HG03135 (cell line): ENCODE results near the gene SYTL3.
A peak's percentile ranks its signal among the peaks of the same experiment; 100 is the strongest.
"Not testable (repeated sequence)": the region's sequence is repeated elsewhere in the genome, so short reads cannot be mapped to it uniquely, and the experiment has no call there.

Experiments used
- ATAC-seq: cut with Tn5 transposase; IDR thresholded peaks from one replicate; pipeline ENCODE4 v1.9.1; 2021; ENCODE audit warnings: mild to moderate bottlenecking, moderate library complexity; ENCODE audit not compliant: unreplicated experiment

SYTL3 gene

DNA sequence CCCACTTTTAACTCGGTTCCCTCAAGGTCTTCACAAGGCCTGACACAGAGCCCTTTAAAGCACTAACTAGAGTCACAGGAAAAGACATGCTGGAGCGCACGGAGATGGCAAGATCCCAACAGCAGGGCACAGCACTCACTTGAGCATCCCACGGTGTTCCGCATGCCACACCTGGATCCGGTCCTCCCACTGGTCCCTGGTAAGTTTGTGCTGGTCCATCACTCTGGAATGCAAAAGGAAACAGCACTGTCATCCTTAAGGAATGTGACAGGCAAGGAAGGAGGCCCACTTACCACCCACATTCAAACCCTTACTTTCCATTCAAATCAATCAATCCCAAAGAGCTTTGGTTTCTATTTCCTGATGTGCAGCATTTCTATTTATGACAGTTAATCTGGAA is 134.7 kb downstream of the SYTL3 start:
- ATAC-seq, result no peak

DNA sequence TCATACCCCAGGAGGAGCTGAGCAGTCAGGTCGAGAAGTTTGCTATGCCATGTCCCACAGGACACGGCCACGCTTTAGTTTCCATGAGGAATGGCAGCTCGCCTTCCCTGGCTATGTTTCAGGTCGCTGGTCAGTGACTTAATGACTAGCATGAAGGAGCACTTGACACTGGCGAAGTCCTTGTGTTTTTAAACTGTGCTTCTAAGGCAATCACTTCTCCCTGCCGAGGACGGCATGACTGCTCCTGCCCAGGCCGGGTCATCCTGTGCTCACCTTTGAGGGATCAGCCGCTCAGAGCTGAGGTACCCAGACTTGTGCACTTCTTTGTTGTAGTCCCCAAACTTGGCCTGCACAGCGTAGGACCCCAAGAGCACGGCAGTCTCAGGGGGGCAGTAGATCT is 135.2 kb downstream of the SYTL3 start:
- no peak for ATAC-seq

DNA sequence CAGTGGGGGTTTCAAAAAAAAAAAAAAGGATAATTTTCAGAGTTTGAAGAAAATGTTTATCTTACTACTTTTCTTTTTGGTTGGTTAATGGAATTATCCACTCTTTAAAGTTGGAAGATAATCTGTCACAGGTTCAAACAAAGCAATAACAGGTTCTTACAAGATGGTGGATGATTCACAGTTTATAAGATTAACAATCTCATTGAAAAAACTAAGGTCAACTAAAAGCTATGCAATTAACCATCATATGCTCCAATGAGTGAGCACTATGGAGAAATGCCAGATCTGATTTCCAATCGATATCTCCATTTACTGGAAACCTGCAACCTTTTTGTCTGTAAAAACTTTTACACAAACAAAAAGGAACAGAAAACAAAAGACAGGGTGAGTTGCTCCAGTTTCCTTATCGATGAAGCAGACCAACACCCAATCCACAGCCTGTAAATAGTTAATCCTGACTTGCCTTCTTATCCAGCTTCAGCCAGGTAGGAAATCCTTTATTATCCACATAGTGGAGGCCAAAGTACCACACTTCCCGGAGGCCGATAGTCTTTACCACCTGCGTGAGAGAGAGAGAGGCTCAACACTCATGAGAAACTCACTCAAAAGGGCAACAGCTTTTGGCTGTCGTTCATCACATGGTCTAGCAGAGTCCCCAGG is 136.9 kb downstream of the SYTL3 start:
- ATAC-seq, result no peak

DNA sequence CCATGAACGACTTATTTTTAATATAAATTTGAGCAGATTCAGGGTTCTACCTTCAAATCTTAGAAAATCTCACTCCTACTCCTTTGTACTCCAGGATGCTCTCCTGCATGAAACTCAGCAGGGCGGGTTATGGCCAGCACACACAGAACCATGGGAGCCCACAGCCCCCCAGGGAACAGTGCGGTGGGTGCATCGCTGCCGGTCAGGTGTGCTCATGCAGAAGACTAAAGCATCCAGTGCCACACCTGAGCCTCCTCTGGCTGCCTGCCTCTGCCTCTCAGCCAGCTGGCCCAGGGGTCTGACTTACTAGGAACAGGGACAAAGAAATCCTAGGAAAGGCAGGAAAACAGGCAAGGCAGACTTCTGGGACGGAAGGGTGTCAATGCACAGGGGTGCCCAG is 137.5 kb downstream of the SYTL3 start:
- ATAC-seq, result no peak

DNA sequence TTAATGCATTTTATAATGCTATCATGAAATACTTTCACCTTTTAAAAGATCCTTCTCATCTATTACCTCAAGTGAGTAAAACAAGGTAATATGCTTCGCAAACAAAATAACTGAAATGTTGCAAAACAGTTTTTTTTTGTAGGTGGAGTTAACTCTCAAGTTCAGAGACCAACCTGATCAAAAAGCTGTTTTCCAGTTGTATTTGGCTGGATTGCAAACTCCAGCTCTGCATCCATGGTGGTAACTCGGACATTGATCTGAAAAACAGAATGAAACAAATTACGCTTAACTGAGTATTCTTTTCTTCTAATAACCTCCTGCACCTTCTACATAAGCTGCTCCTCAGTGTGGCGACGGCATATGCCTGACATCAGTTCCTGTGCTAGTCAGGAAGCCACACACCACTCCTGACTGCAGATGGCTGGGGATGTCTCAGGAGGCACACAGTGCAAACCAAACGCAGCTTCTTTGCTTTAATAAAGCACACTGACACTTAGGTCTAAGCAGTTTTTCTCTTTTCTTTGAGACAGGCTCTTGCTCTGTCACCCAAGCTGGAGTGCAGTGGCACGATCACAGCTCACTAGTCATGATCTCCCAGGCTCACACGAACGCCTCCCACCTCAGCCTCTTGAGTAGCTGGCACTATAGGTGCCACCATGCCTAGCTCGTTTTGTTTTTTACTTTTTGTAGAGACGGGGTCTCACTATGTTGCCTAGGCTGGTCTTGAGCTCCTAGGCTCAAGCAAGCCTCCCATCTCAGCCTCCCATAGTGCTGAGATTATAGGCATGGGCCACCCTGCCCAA is 139.5 kb downstream of the SYTL3 start:
- ATAC-seq, result no peak

DNA sequence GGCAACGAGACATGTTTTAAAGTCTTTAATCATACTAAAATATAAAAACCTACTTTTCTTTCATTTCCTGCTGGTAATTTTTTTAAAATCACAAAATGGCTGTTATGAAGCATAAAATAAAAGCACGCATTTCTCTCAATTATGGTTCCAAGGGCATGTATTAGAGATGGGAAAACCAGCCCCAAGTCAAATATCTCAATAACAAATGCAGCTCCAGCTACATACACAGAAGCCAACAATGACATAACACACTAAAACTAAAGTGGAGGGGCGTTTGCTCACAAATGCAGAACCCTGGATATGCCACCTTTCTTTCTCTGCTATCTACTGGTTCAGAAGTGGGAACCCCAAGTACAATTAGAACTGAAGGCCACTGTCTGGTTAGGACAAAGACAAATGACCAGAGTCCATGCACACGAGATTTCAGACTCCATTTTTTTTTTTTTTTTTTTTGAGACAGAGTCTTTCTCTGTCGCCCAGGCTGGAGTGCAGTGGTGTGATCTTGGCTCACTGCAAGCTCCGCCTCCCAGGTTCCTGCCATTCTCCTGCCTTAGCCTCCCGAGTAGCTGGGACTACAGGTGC is 141.5 kb downstream of the SYTL3 start:
- ATAC-seq, result no peak

DNA sequence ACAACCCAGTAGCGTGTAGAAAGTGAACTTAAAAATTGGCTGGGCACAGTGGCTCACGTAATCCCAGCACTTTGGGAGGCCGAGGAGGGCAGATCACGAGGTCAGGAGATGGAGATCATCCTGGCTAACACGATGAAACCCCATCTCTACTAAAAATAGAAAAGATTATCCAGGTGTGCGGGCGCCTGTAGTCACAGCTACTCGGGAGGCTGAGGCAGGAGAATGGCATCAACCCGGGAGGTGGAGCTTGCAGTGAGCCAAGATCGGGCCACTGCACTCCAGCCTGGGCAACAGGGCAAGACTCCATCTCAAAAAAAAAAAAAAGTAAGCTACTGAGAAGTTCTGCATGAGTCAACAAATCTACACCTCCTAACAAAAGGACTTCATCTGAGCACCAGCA is 142.7 kb downstream of the SYTL3 start:
- not testable (repeated sequence) for ATAC-seq

DNA sequence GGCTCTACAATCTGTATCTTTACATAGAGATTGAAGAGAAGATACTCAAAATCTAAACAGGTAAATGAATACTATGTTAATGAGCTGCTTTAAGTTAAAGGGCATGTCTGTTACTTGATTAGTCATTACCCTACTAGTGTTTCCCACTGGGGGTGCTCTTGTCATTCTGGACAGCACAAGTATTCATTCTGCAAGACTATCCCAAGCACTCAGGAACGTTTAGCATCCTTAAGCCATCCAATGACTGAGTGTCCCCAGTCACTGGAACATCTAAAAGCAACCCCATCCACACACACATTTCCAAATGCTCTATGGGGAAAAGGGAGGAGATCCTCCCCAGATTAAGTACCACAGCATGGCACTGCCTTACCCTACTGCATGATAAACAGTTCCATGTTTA is 143.6 kb downstream of the SYTL3 start:
- ATAC-seq, result no peak

DNA sequence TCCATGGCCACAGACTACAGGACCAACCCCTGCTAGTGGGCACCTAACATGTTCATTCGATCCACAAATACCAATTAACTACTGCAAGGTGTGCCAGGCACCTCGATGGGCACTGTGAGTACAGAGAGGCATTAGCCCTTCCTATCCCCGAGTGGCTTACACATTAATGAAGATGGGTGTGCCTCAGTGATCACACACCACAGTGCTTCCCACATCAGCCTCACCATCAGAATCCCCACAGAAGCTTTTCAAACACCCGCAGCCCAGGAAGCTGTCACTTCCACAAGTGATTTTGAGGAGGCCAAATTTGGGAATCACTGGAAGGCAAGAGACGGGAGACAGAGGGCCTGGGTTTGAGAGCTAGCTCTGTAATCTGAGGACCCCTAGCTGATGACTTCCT is 145.7 kb downstream of the SYTL3 start:
- no peak for ATAC-seq

DNA sequence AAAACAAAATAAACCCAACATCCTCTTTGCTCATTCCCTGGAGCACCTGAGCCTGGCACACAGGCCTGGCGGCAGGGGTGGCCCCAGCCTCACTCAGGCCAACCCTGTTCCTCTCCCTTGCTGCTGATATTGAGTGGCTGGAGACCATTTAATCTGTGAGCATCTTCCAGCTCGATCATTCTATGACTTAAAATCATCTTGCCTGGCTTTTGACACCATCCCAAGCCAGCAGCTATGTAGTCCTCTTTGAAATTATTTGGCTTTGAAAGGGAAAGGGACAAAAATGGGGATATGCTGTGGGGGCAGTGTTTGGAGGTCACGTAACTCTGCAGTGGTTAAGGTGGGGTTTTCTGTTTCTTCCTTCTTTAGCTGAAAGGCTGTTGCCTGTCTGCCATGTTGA is 146.5 kb downstream of the SYTL3 start:
- ATAC-seq, result no peak

DNA sequence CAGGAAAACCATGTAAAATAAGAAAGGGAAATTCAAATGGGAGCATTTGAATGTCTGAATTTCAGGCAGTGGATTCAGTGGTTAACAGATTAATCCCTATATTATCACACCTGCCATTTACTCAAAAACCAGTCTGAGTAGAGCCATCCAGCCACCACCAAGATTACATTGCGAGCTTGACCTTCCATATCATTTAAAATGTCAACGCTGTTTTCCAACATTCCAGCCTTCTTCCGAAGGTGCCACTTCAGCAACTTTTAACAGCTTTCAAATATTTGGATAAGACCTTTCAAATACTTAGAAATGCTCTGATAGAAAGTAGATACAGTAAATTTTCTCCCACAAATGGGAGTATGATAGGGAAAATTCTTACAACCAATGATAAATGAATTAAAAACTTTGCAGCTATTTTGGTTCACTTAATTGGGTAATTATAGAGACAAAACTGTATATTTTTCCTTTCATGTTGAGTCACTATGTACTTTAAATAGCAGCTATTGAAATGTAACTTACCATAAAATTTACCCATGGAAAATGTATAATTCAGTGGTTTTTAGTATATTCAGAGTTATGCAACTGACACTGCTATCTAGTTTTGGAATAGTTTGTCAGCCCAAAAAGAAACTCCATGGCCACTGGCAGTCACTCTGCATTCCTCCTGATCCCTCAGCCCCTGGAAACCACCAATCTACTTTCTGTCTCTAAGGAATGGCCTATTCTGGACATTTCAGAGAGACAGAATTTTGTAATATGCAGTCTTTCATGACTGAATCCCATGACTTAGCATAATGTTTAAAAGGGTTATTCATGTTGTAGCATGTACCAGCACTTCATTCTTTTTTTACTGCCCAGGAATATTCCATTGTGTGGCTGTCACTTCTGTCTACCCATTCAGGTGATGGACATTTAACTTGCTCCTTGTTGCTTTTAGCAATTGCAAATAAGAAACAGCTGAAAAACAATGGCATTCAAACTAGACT is 147.8 kb downstream of the SYTL3 start:
- no peak for ATAC-seq

DNA sequence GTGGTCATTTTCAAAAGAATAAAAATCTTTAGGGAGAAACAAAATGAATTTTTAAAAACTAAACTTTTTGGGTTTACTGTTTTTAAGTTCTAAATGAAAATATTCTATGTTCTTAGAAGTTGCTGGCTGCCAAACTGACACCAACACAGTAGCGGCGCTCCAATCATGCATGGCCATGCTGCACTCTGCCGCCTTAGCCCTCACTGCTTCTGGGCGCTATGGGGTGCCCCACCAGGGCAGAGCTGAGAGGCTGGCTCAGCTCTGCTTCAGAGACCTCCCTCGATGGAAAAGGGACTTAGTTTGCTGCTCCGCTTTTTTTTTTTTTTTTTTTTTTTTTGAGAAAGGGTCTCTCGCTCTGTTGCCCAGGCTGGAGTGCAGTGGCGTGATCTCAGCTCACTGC is 148.5 kb downstream of the SYTL3 start:
- no peak for ATAC-seq

DNA sequence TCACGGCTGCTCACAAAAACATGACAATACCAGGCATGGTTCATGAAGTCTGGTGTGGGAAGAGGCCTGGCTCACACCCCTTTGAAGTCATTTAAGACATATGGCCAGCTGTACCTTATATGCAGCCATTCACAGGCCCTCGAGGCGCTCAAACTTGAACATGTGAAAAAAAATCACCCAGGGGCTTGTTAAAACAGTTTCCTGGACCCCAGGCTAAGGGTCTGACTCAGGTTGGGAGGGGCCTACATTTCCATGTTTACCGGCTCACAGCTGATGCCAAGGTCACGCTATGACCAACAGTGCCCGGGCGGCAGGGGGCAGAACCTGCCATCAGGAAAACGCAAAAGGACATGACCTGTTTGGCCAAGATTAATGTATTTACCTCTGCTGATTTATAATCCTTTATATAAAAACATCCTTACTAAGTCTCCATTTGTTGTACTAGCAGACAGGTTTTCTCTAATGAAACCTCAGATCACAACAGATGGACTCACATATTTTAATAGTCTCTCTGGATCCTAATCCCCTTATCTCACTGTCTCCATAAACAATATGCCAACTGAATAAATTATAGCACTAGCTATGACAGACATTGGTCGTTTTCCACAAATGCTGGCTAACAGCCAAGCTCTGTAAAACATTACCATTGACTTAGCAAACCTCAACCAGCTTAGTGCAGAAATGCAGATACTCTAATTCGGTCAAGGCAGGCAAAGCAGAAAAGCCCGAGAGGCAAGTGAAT is 149.4 kb downstream of the SYTL3 start:
- ATAC-seq, result no peak

DNA sequence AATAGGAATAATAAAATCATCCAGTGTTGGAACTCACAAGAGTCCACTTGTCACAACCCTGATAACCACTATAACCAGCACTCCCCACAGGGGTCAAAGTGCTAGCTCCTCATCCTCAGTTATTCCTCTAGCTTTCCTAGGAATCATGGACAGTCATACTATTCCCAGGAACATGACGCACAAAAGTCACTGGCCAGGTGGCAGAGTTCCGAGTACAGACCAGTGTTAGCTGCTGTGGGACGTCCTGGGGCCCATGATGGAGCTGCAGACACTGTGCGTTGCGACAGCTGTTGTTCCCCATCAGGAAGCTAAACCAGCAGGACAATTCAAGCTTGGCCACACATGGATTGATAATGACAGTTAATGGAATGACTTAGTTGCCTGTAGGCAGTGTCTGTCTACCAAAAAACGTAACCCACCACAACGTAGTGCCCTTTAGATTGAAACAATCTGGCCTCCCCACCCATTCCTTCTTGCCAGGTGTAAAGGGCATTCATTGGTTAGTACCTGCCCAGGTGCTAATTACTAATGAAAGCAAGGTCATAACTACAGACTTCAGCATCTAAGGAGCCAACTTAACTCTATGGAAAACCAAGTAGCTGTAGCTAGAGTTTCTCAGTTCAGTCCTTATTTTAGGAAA is 151.9 kb downstream of the SYTL3 start:
- no peak for ATAC-seq

DNA sequence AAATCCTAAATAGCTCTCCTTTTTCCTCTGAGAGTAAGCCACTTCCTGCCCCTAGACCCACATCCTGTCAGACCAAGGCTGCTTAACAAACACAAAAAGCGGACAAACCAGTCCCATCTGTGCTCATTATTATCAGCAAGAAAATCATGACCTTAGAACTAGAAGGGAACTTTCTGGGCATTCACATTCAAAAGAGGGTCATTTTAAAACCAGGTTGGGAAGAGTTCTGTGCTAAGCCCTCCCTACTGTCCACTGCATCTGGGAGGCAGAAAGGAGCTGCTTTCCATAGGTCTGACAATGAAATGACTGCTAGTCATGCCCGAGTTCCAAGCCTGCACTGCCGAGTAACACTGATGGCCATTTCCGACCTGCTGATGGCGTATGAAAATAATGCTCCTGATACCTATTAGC is 153.9 kb downstream of the SYTL3 start:
- ATAC-seq, result peak; percentile 67

DNA sequence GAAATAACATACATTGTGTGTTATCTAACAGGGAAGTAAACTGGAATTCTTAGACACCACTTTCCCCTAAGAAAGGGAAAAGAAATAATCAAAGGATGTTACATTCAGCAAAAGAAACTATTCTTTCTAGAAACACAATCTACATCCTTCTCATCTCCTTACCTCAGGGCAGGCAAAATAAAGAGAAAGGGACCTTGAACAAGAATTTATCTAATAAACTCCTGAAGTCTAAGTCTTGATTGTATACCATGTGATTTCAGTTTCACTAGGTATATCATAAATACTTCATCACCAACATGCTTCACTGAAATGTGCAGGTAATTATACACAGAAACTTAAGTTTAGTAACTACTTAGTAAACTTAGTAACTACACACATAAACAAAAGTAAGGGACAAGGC is 154.4 kb downstream of the SYTL3 start:
- no peak for ATAC-seq

DNA sequence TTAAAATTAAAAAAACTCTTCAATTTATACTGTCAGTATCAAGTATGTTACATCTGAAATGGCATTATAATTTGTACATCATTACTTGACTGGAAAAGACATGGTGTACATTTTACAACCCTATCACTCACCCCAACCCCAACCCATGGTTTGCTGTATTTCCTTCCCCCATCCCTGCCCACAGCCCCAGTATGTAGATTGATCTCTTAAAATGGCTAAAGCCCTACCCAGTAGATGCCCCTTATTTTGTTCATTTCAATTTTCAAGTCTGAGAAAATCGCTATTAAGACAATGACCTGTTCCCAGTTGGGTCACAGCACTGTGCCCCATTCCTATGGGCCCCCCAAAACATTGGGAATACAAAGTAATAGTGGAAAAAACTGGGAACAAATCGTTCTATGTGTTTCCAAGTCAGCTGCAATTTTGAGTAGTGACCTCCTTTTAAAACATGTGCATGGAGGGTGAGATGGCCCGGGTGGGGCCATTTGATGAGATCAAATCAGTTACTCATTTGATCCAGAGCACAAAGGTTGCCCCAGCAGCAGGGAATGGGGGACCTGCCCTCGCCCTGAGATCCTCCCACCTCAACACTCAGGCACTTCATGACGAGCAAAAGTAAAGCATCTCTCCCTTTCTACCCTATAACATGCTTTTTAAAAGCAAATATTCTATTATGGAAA is 156.0 kb downstream of the SYTL3 start:
- no peak for ATAC-seq

DNA sequence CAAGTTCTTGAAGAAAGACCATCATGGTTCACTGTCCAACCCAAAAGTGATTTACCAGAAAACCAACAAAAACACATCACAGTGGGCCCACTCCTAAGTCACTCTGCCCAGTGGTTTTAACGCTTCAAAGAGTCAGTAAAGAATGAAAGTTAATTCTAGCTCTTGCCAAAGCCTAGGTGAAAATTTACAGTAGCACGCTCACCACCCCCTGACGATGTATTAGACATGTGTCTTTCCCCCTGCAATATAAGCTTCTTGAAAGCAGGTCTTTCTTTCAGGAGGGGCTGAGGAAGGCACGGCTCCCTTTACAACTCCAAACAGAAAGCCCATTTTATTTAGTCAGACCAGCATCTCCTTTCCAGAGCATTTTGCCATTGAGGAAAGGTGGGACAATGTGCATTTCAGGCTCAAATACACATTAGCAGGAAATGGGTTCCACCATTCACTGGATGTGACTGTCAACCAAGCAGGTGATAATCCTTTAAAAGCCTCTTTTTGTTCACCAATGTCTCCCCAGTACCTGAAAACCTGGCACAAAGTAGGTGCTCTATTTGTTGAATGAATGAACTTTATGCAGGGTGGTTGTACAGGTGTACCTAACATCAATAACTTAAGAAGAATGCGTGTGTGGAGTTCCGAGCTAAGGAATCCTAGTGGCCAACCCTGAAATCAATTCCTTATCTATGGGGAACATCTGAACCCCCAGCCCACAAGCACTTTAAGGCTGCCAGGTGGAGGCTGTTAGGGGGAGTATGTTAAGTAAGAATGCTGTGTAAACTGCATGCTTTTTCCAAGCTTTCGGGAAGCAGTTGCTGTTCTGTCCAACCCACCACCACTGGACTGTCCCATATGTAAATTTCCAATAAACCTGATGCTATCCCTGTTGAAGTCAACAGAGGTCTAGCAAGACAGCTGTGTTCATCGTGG is 157.9 kb downstream of the SYTL3 start:
- ATAC-seq, result no peak
